Measurements from ENCODE around the gene HOXB2.
"Not testable (repeated sequence)": the region's sequence is repeated elsewhere in the genome, so short reads cannot be mapped to it uniquely, and the experiment has no call there.

Gene HOXB2

GRCh38 chr17:48514477-48514876, 30.4 kb downstream of the HOXB2 start:
- no peak for DNase-seq (ENCODE audit: low read depth in 2 of 2)

- DNase-seq (ENCODE audit: low read depth in 2 of 2): no peak
Measured at GRCh38 chr17:48513666-48514455, 31.0 kb downstream of the HOXB2 start.

GRCh38 chr17:48513097-48513496, 31.8 kb downstream of the HOXB2 start:
- DNase-seq (ENCODE audit: low read depth in 2 of 2): no peak

- no peak for DNase-seq (ENCODE audit: low read depth in 2 of 2)
Measured at GRCh38 chr17:48510761-48511604, 33.9 kb downstream of the HOXB2 start.

- no peak for DNase-seq (ENCODE audit: low read depth in 2 of 2)
Measured at GRCh38 chr17:48510381-48510760, 34.5 kb downstream of the HOXB2 start.

- not testable (repeated sequence) for DNase-seq (ENCODE audit: low read depth in 2 of 2)
Measured at GRCh38 chr17:48509708-48510107, 35.2 kb downstream of the HOXB2 start.

GRCh38 chr17:48506246-48506645, 38.7 kb downstream of the HOXB2 start:
- no peak for DNase-seq (ENCODE audit: low read depth in 2 of 2)

GRCh38 chr17:48505788-48506187, 39.1 kb downstream of the HOXB2 start:
- no peak for DNase-seq (ENCODE audit: low read depth in 2 of 2)

- no peak for DNase-seq (ENCODE audit: low read depth in 2 of 2)
Measured at GRCh38 chr17:48504953-48505352, 40.0 kb downstream of the HOXB2 start.

GRCh38 chr17:48503747-48504146, 41.2 kb downstream of the HOXB2 start:
- no peak for DNase-seq (ENCODE audit: low read depth in 2 of 2)

GRCh38 chr17:48502901-48503300, 42.0 kb downstream of the HOXB2 start:
- no peak for DNase-seq (ENCODE audit: low read depth in 2 of 2)

GRCh38 chr17:48502312-48502711, 42.6 kb downstream of the HOXB2 start:
- no peak for DNase-seq (ENCODE audit: low read depth in 2 of 2)

GRCh38 chr17:48500435-48501426, 44.2 kb downstream of the HOXB2 start:
- no peak for DNase-seq (ENCODE audit: low read depth in 2 of 2)

GRCh38 chr17:48499735-48500434, 45.0 kb downstream of the HOXB2 start:
- DNase-seq (ENCODE audit: low read depth in 2 of 2): no peak

GRCh38 chr17:48499248-48499647, 45.7 kb downstream of the HOXB2 start:
- DNase-seq (ENCODE audit: low read depth in 2 of 2): no peak

GRCh38 chr17:48498164-48498850, 46.6 kb downstream of the HOXB2 start:
- no peak for DNase-seq (ENCODE audit: low read depth in 2 of 2)

GRCh38 chr17:48497103-48497502, 47.8 kb downstream of the HOXB2 start:
- no peak for DNase-seq (ENCODE audit: low read depth in 2 of 2)

- no peak for DNase-seq (ENCODE audit: low read depth in 2 of 2)
Measured at GRCh38 chr17:48494335-48494734, 50.6 kb downstream of the HOXB2 start.

All from stimulated activated CD4-positive, alpha-beta T cell treated with anti-CD3 and anti-CD28 coated beads, Interleukin-1b, Interleukin-23, amount 100 ng/mL, for 4 hours (primary cell).